ENCODE measurements around the gene MAT1A.

GRCh38 chr10:80275135-80275498 is 14.3 kb downstream of the MAT1A start:
- no peak for TF ChIP-seq EZH2phosphoT487 (IDR thresholded peaks at IDR 0.05; ENCODE audit: unreplicated experiment)
- TF ChIP-seq, protein P1, sequence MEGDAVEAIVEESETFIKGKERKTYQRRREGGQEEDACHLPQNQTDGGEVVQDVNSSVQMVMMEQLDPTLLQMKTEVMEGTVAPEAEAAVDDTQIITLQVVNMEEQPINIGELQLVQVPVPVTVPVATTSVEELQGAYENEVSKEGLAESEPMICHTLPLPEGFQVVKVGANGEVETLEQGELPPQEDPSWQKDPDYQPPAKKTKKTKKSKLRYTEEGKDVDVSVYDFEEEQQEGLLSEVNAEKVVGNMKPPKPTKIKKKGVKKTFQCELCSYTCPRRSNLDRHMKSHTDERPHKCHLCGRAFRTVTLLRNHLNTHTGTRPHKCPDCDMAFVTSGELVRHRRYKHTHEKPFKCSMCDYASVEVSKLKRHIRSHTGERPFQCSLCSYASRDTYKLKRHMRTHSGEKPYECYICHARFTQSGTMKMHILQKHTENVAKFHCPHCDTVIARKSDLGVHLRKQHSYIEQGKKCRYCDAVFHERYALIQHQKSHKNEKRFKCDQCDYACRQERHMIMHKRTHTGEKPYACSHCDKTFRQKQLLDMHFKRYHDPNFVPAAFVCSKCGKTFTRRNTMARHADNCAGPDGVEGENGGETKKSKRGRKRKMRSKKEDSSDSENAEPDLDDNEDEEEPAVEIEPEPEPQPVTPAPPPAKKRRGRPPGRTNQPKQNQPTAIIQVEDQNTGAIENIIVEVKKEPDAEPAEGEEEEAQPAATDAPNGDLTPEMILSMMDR (conservative IDR thresholded peaks at IDR 0.05; ENCODE audit: low read depth in 2 of 2), result no peak
- no peak for TF ChIP-seq STAT1 (IDR thresholded peaks at IDR 0.05; ENCODE audit: unreplicated experiment)
- TF ChIP-seq POLR2AphosphoS5 (IDR thresholded peaks at IDR 0.05; ENCODE audit: low read depth), result no peak
- no peak for TF ChIP-seq EZH2 (IDR thresholded peaks at IDR 0.05; ENCODE audit: low read depth, unreplicated experiment)
- TF ChIP-seq, protein P2, sequence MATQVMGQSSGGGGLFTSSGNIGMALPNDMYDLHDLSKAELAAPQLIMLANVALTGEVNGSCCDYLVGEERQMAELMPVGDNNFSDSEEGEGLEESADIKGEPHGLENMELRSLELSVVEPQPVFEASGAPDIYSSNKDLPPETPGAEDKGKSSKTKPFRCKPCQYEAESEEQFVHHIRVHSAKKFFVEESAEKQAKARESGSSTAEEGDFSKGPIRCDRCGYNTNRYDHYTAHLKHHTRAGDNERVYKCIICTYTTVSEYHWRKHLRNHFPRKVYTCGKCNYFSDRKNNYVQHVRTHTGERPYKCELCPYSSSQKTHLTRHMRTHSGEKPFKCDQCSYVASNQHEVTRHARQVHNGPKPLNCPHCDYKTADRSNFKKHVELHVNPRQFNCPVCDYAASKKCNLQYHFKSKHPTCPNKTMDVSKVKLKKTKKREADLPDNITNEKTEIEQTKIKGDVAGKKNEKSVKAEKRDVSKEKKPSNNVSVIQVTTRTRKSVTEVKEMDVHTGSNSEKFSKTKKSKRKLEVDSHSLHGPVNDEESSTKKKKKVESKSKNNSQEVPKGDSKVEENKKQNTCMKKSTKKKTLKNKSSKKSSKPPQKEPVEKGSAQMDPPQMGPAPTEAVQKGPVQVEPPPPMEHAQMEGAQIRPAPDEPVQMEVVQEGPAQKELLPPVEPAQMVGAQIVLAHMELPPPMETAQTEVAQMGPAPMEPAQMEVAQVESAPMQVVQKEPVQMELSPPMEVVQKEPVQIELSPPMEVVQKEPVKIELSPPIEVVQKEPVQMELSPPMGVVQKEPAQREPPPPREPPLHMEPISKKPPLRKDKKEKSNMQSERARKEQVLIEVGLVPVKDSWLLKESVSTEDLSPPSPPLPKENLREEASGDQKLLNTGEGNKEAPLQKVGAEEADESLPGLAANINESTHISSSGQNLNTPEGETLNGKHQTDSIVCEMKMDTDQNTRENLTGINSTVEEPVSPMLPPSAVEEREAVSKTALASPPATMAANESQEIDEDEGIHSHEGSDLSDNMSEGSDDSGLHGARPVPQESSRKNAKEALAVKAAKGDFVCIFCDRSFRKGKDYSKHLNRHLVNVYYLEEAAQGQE (IDR thresholded peaks at IDR 0.05; ENCODE audit: unreplicated experiment), result no peak
- TF ChIP-seq CREB1 (CRISPR knock-in tag; IDR thresholded peaks at IDR 0.05; ENCODE audit: low read depth), result no peak
